Glutamatergic neuron (in vitro differentiated cells): ENCODE results near the gene LRFN2. TPM values are rescaled to one million over a fixed set of nuclear protein-coding genes. Genes with fewer than 3 reads are reported as not detected.

ENCODE experiments used
- DNase-seq: peaks from one replicate; pipeline ENCODE4 v3.0.0; 2022
- H3K27ac Mint-ChIP-seq: one replicate; pipeline ENCODE4 v1.8.0; 2020; ENCODE audit warnings: mild to moderate bottlenecking, mixed read lengths, inconsistent platforms; ENCODE audit not compliant: unreplicated experiment
- H3K27me3 Mint-ChIP-seq: one replicate; pipeline ENCODE4 v1.8.0; 2020; ENCODE audit warnings: mild to moderate bottlenecking, moderate library complexity, mixed read lengths, inconsistent platforms; ENCODE audit not compliant: unreplicated experiment
- H3K36me3 Mint-ChIP-seq: one replicate; pipeline ENCODE4 v1.8.0; 2020; ENCODE audit warnings: mild to moderate bottlenecking, mixed read lengths, inconsistent platforms; ENCODE audit not compliant: unreplicated experiment
- H3K4me1 Mint-ChIP-seq: one replicate; pipeline ENCODE4 v1.8.0; 2020; ENCODE audit warnings: mild to moderate bottlenecking, low read depth, mixed read lengths, inconsistent platforms; ENCODE audit not compliant: unreplicated experiment
- H3K4me3 Mint-ChIP-seq: one replicate; pipeline ENCODE4 v1.8.0; 2020; ENCODE audit warnings: mild to moderate bottlenecking, mixed read lengths, inconsistent platforms; ENCODE audit not compliant: unreplicated experiment
- H3K9me3 Mint-ChIP-seq: one replicate; pipeline ENCODE4 v1.8.0; 2020; ENCODE audit warnings: mild to moderate bottlenecking, moderate library complexity, mixed read lengths, inconsistent platforms; ENCODE audit not compliant: unreplicated experiment
- CTCF ChIP-seq: fragments of 200-600 bp; sonication (generic); IDR thresholded peaks from one replicate; pipeline ENCODE4 v1.5.0; 2021; ENCODE audit not compliant: partially characterized antibody, unreplicated experiment
- total RNA-seq: library from RNA; stranded (reverse); fragmentation: NEBNext Ultra II Directional; extraction: Animal tissue kit (Norgen Biotek cat#: 25700); gene quantifications from one replicate; pipeline ENCODE4 v1.2.1, GENCODE V29; 2021; ENCODE audit not compliant: unreplicated experiment

The LRFN2 gene
- total RNA-seq, 1 donor from 2014 or later = 0.56 TPM

- H3K4me1 Mint-ChIP-seq = no peaks in the 10 kb centered on the region
- peaks cover 6% of the 10 kb centered on the region for H3K27me3 Mint-ChIP-seq
- no peaks in the 10 kb centered on the region for H3K36me3 Mint-ChIP-seq
- H3K4me3 Mint-ChIP-seq = no peak overlapping the region
- H3K9me3 Mint-ChIP-seq = peaks cover 6% of the 10 kb centered on the region
- no peak overlapping the region for H3K27ac Mint-ChIP-seq
- no peak for TF ChIP-seq CTCF
- no peak for DNase-seq
These were observed 42.3 kb upstream of the LRFN2 start for GRCh38 chr6:40629463-40629862.

- Mint-ChIP-seq H3K9me3 (peaks cover 6% of the 10 kb centered on the region), H3K36me3 (no peaks in the 10 kb centered on the region), H3K4me3 (no peak overlapping the region), H3K27ac (no peak overlapping the region), H3K27me3 (peaks cover 6% of the 10 kb centered on the region), H3K4me1 (no peaks in the 10 kb centered on the region)
- no peak for TF ChIP-seq CTCF
- no peak for DNase-seq
These were observed 40.2 kb upstream of the LRFN2 start for GRCh38 chr6:40627316-40627715.

- no peak for DNase-seq
- Mint-ChIP-seq H3K4me3 (no peak overlapping the region), H3K27me3 (peaks cover 6% of the 10 kb centered on the region), H3K27ac (no peak overlapping the region), H3K36me3 (no peaks in the 10 kb centered on the region), H3K9me3 (peaks cover 6% of the 10 kb centered on the region), H3K4me1 (no peaks in the 10 kb centered on the region)
- no peak for TF ChIP-seq CTCF
These were observed 39.7 kb upstream of the LRFN2 start for GRCh38 chr6:40626886-40627285.

GRCh38 chr6:40623932-40624331 lies 36.8 kb upstream of the LRFN2 start:
- H3K27ac Mint-ChIP-seq = no peak overlapping the region
- no peak for DNase-seq
- no peak for TF ChIP-seq CTCF
- H3K27me3 Mint-ChIP-seq = peaks cover 2% of the 10 kb centered on the region
- no peaks in the 10 kb centered on the region for H3K36me3 Mint-ChIP-seq
- H3K4me3 Mint-ChIP-seq = no peak overlapping the region
- H3K9me3 Mint-ChIP-seq = peaks cover 3% of the 10 kb centered on the region
- peaks cover 8% of the 10 kb centered on the region for H3K4me1 Mint-ChIP-seq

- no peak overlapping the region for H3K4me3 Mint-ChIP-seq
- no peak for TF ChIP-seq CTCF
- H3K9me3 Mint-ChIP-seq = peaks cover 3% of the 10 kb centered on the region
- H3K36me3 Mint-ChIP-seq = no peaks in the 10 kb centered on the region
- H3K27me3 Mint-ChIP-seq = peaks cover 2% of the 10 kb centered on the region
- no peak overlapping the region for H3K27ac Mint-ChIP-seq
- no peak for DNase-seq
- H3K4me1 Mint-ChIP-seq = peaks cover 8% of the 10 kb centered on the region
These were observed 36.0 kb upstream of the LRFN2 start for GRCh38 chr6:40623178-40623577.
